Activated CD8-positive, alpha-beta memory T cell treated with anti-CD3 and anti-CD28 coated beads for 1 hour (primary cell): ENCODE results near the gene TAF1D.

ENCODE experiments used
- DNase-seq, 2 donors: peaks; one replicate each; pipeline ENCODE4 v3.0.0-alpha.2; 2020; ENCODE audit warnings: low read depth in 1 of 2; ENCODE audit errors: extremely low read depth in 1 of 2

Gene TAF1D

GRCh38 chr11:93727985-93728791 lies 13.1 kb downstream of the TAF1D start:
- DNase-seq, result no peak

- no peak for DNase-seq
Observed at GRCh38 chr11:93724089-93724488, 17.2 kb downstream of the TAF1D start.

DNA sequence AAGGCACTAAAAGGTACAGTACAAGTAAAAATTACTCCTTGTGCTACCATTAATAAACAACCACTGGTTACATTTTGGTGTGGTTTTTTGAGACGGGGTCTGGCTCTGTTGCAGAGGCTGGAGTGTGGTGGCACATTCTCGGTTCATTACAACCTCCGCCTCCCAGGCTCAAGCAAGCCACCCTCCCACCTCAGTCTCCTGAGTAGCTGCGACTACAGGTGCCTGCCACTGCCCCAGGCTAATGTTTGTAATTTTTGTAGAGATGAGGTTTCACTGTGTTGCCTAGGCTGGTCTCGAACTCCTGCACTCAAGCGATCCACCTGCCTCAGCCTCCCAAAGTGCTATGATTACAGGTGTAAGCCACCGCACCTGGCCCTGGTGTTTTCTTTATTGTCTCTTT lies 20.8 kb downstream of the TAF1D start:
- no peak for DNase-seq

DNA sequence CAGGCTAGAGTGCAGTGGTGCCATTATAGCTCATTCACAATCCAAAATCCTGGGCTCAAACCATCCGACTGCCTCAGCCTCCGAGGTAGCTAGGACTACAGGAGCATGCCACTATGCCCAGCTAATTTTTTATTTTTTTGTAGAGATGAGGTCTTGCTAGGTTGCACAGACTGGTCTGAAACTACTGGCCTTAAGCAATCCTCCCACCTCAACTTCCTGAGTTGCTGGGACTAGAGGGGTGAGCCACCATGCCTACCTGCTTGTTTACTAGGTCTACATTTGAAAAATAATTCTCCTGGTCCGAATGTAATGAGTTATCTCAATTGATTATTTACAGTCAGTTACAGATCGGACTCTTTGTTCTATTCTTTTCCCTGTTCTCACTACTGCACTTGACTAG lies 22.0 kb downstream of the TAF1D start:
- DNase-seq, result no peak

- DNase-seq, result no peak
Observed at GRCh38 chr11:93718057-93718563, 23.2 kb downstream of the TAF1D start.

- no peak for DNase-seq
Observed at GRCh38 chr11:93717501-93717900, 23.8 kb downstream of the TAF1D start.

GRCh38 chr11:93715797-93716396 lies 25.4 kb downstream of the TAF1D start:
- no peak for DNase-seq

DNA sequence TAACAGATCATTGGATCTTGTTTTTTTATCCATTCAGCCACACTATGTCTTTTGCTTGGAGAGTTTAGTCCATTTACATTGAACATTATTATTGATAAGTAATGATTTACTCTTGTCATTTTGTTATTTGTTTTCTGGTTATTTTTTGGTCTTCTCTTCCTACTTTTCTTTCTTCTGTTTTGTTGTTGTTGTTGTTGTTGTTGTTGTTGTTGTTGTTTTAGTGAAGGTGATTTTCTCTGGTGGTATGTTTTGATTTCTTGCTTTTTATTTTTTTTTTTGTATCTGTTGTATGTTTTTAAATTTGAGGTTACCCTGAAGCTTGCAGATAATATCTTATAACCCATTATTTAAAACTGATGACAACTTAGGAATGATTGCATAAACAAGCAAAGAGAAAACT lies 28.6 kb downstream of the TAF1D start:
- no peak for DNase-seq

DNA sequence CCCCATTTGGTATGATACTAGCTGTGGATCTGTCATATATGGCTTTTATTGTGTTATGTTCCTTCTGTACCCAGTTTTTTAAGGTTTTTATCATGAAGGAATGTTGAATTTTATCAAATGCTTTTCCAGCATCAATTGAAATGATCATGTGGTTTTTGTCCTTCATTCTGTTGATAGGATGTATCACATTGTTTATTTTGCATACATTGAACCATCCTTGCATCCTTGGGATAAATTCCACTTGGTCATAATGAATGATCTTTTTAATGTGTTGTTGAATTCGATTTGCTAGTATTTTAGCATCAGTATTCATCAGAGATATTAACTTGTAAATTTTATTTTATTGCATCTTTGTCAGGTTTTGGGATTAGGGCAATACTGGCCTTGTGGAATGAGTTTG lies 31.1 kb downstream of the TAF1D start:
- DNase-seq, result no peak

- no peak for DNase-seq
Observed at GRCh38 chr11:93704237-93704636, 37.1 kb downstream of the TAF1D start.

GRCh38 chr11:93700830-93701229 lies 40.5 kb downstream of the TAF1D start:
- no peak for DNase-seq

GRCh38 chr11:93697611-93698010 lies 43.7 kb downstream of the TAF1D start:
- no peak for DNase-seq

DNA sequence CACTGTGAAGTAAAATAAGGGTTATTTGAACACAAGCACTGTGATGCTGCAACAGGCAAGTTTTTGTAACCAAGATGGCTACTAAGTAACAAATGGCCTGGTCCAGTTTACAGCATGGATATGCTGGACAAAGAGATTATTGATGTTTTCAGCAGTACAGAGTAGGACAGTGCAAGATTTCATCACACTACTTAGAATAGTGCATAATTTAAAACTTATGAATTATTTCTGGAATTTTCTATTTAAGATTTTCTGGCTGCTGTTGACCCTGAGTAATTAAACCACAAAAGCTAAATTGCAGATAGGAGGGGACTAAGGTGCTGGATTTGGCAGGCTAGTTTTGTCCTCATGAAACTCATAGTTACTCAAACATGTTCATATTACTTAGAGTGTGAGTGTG lies 46.7 kb downstream of the TAF1D start:
- no peak for DNase-seq

- no peak for DNase-seq
Observed at GRCh38 chr11:93694109-93694508, 47.2 kb downstream of the TAF1D start.

DNA sequence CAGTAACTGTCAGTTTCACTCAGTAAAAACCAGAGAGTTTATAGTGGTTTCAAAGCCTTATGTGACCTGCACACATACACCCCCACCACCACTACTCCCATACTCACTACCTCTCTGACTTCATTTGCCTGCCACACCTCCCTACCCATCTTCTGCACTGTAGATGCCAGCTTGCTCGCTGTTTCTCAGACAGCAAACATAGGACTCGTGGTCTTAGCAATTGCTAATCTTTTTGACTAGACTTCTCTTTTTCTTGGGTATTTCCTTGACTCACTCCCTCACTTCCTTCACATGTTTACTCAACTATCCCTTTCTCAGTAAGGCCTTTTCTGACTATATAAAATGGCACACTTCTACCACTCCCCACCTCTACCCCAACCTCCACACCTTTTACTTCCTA lies 52.1 kb downstream of the TAF1D start:
- no peak for DNase-seq

- no peak for DNase-seq
Observed at GRCh38 chr11:93686812-93687211, 54.5 kb downstream of the TAF1D start.

GRCh38 chr11:93686226-93686625 lies 55.1 kb downstream of the TAF1D start:
- no peak for DNase-seq
